Keratinocyte (primary cell): ENCODE results near the gene PCYT1B. TPM values are rescaled to one million over a fixed set of nuclear protein-coding genes. Genes with fewer than 3 reads are reported as not detected.

Source experiments
- DNase-seq: peaks from one replicate; pipeline ENCODE4 v3.0.0-alpha.2; 2011; ENCODE audit warnings: low read depth, missing footprints, low spot score
- FAIRE-seq: peaks from 2 replicates; lab custom pipeline; 2011; peaks lifted over from hg19 to GRCh38; lab: Jason Lieb, UNC
- H2AFZ ChIP-seq: 2 replicates; pipeline ENCODE4 v1.6.0; 2012; ENCODE audit warnings: low read length, control low read depth, inconsistent platforms; ENCODE audit not compliant: control insufficient read depth
- H3K27ac ChIP-seq: 2 replicates; pipeline ENCODE4 v1.5.1; 2011; ENCODE audit warnings: low read length; ENCODE audit not compliant: control insufficient read depth, insufficient read depth
- H3K27me3 ChIP-seq: 3 replicates; pipeline ENCODE4 v1.6.0; 2011; ENCODE audit warnings: low read length; ENCODE audit not compliant: control insufficient read depth, insufficient read depth; ENCODE audit errors: extremely low read depth
- H3K36me3 ChIP-seq, 2 experiments: 2 replicates in 1 of 2; 3 replicates in 1 of 2; pipeline ENCODE4 v1.5.1; 2011; ENCODE audit warnings: low read length in 2 of 2, mild to moderate bottlenecking in 1 of 2; ENCODE audit not compliant: control insufficient read depth in 2 of 2, insufficient read depth in 2 of 2; ENCODE audit errors: extremely low read depth in 1 of 2
- H3K4me1 ChIP-seq: 3 replicates; pipeline ENCODE4 v1.5.1; 2011; ENCODE audit warnings: low read length; ENCODE audit not compliant: control insufficient read depth, insufficient read depth; ENCODE audit errors: extremely low read depth
- H3K4me2 ChIP-seq: 3 replicates; pipeline ENCODE4 v1.6.0; 2011; ENCODE audit warnings: low read depth, low read length; ENCODE audit not compliant: control insufficient read depth, insufficient read depth; ENCODE audit errors: extremely low read depth
- H3K4me3 ChIP-seq, 3 experiments: fragments of 200-600 bp in 1 of 3; sonication (generic) in 1 of 3; 2 replicates in 2 of 3; 3 replicates in 1 of 3; pipeline ENCODE4 v1.5.1; 2011 to 2016; ENCODE audit warnings: low read length in 3 of 3, mild to moderate bottlenecking in 3 of 3, control low read depth in 2 of 3, inconsistent platforms in 1 of 3, low read depth in 1 of 3, mixed read lengths in 1 of 3, mixed run types in 1 of 3, moderate library complexity in 1 of 3; ENCODE audit not compliant: control insufficient read depth in 2 of 3, insufficient read depth in 2 of 3; ENCODE audit errors: extremely low read depth in 1 of 3
- H3K79me2 ChIP-seq: 2 replicates; pipeline ENCODE4 v1.6.0; 2012; ENCODE audit warnings: low read length; ENCODE audit not compliant: control insufficient read depth, insufficient read depth
- H3K9ac ChIP-seq: 3 replicates; pipeline ENCODE4 v1.6.0; 2011; ENCODE audit warnings: low read length; ENCODE audit not compliant: control insufficient read depth, insufficient read depth; ENCODE audit errors: extremely low read depth
- H3K9me1 ChIP-seq: 3 replicates; pipeline ENCODE4 v1.6.0; 2011; ENCODE audit warnings: low read length; ENCODE audit not compliant: control insufficient read depth, insufficient read depth; ENCODE audit errors: extremely low read depth
- H3K9me3 ChIP-seq: 2 replicates; pipeline ENCODE4 v1.5.1; 2012; ENCODE audit warnings: low read depth, low read length; ENCODE audit not compliant: control insufficient read depth
- H4K20me1 ChIP-seq: 3 replicates; pipeline ENCODE4 v1.6.0; 2011; ENCODE audit warnings: low read length; ENCODE audit not compliant: control insufficient read depth, insufficient read depth; ENCODE audit errors: extremely low read depth
- CTCF ChIP-seq, 3 experiments: IDR thresholded peaks in 1 of 3; conservative IDR thresholded peaks in 1 of 3; optimal IDR thresholded peaks in 1 of 3; 2 replicates in 2 of 3; 3 replicates in 1 of 3; pipeline versions ENCODE3 to v1.5.1; 2011; ENCODE audit warnings: low read length in 3 of 3, mild to moderate bottlenecking in 3 of 3, moderate library complexity in 2 of 3, control low read depth in 1 of 3, inconsistent platforms in 1 of 3; ENCODE audit not compliant: insufficient read depth in 2 of 3; ENCODE audit errors: extremely low read depth in 1 of 3
- EZH2 ChIP-seq: IDR thresholded peaks from one replicate; pipeline ENCODE4 v1.6.1; 2012; ENCODE audit warnings: inconsistent platforms, mild to moderate bottlenecking, low read length, moderate library complexity
- dilution Hi-C: fragments of 300-500 bp; cut with MboI; formaldehyde crosslinking; loops from one replicate; pipeline ENCODE4 v1.7.0; 2020; ENCODE audit warnings: low sequenced_read_pairs; ENCODE audit not compliant: extremely low pct_ligation_motif_present
- polyA plus RNA-seq, 5 experiments: library from polyadenylated mRNA; depleted of rRNA in 3 of 5; stranded (reverse) in 3 of 5; stranded (forward) in 1 of 5; unstranded in 1 of 5; fragments of >200 nt; gene quantifications; 1 replicate in 1 of 5; 2 replicates in 3 of 5; 3 replicates in 1 of 5; pipeline versions ENCODE4 v1.2.1 to v1.2.3, GENCODE V29; 2011 to 2012; ENCODE audit warnings: missing spikeins in 2 of 5, low read depth in 1 of 5, low replicate concordance in 1 of 5

PCYT1B gene
- polyA plus RNA-seq, 1 donor (not counting 4 experiments of a cell fraction or from before 2014, with no cell fraction given) = 3.7 TPM

- no peaks in the 10 kb centered on the region for H3K79me2 ChIP-seq
- no peaks in the 10 kb centered on the region for H3K4me1 ChIP-seq
- H3K4me3 ChIP-seq = no peak overlapping the region
- H3K4me2 ChIP-seq = no peak overlapping the region
- no peaks in the 10 kb centered on the region for H3K36me3 ChIP-seq
- no peak overlapping the region for H3K27ac ChIP-seq
- DNase-seq = no peak
- no peak overlapping the region for H2AFZ ChIP-seq
- H3K27me3 ChIP-seq = no peaks in the 10 kb centered on the region
- H3K9me3 ChIP-seq = no peaks in the 10 kb centered on the region
- H4K20me1 ChIP-seq = no peaks in the 10 kb centered on the region
- TF ChIP-seq EZH2 (no peak), CTCF (optimal IDR thresholded peaks at IDR 0.05 in 1 of 3, IDR thresholded peaks at IDR 0.05 in 1 of 3, conservative IDR thresholded peaks at IDR 0.05 in 1 of 3; ENCODE audit: extremely low read depth in 1 of 3, insufficient read depth in 2 of 3, low read length in 3 of 3) (no peak)
- no peaks in the 10 kb centered on the region for H3K9me1 ChIP-seq
- no peak overlapping the region for H3K9ac ChIP-seq
- dilution Hi-C loops = no loop called here
- FAIRE-seq = no peak
Measured at GRCh38 chrX:24651783-24652182, 4.6 kb upstream of the PCYT1B start.

- H2AFZ ChIP-seq = no peak overlapping the region
- no peaks in the 10 kb centered on the region for H4K20me1 ChIP-seq
- H3K4me3 ChIP-seq = no peak overlapping the region
- H3K4me2 ChIP-seq = no peak overlapping the region
- H3K9me3 ChIP-seq = no peaks in the 10 kb centered on the region
- H3K79me2 ChIP-seq = no peaks in the 10 kb centered on the region
- H3K36me3 ChIP-seq = no peaks in the 10 kb centered on the region
- TF ChIP-seq CTCF (optimal IDR thresholded peaks at IDR 0.05 in 1 of 3, IDR thresholded peaks at IDR 0.05 in 1 of 3, conservative IDR thresholded peaks at IDR 0.05 in 1 of 3; ENCODE audit: extremely low read depth in 1 of 3, insufficient read depth in 2 of 3, low read length in 3 of 3) (no peak), EZH2 (no peak)
- H3K27me3 ChIP-seq = no peaks in the 10 kb centered on the region
- H3K27ac ChIP-seq = no peak overlapping the region
- H3K9ac ChIP-seq = no peak overlapping the region
- dilution Hi-C loops = no loop called here
- H3K9me1 ChIP-seq = no peaks in the 10 kb centered on the region
- no peaks in the 10 kb centered on the region for H3K4me1 ChIP-seq
- FAIRE-seq (no peak), DNase-seq (no peak)
Measured at GRCh38 chrX:24648495-24648894, 1.3 kb upstream of the PCYT1B start.
